Heart left ventricle (tissue), 13 donors: ENCODE measurements around the gene CPT2.
A peak's percentile ranks its signal among the peaks of the same experiment; 100 is the strongest.

Experiments used
- CTCF ChIP-seq, 12 donors: fragments of 200-600 bp; sonication (generic) in 4 of 12; IDR thresholded peaks; one replicate each; pipeline versions ENCODE4 v1.5.0 to v1.8.0; 2018 to 2022; ENCODE audit warnings: antibody characterized with exemption in 12 of 12, mild to moderate bottlenecking in 5 of 12
- POLR2A ChIP-seq, 2 donors: fragments of 450-650 bp; IDR thresholded peaks; one replicate each; pipeline ENCODE4 v1.6.1; 2017; ENCODE audit warnings: antibody characterized with exemption in 2 of 2, mild to moderate bottlenecking in 2 of 2, moderate library complexity in 2 of 2
- donor health status: ischemic (EF 13 %, LVEDD 7.1; RV severe dilation, severe dysfunction).
- donor health status: DM: no; HTN: yes; CAD: no.
- donor health status: DM: no; HTN: no; CAD: no.
- donor health status: ischemic (EF 25% LVEDD 6.9; RV normal size, moderate dysfunction).
- donor health status: ischemic (EF 25% LVEDD 5.7; RV mildly dilated, moderate dysfunction).
- donor health status: ischemic (EF 35%, LVEDD 5.7; RV mildly dilated, moderate dysfunction).
- donor health status: nonischemic (EF 11% LVEDD 7.7; RV severe dilation, severe dysfunction).
- donor health status: DM: yes; HTN: yes; CAD: no.
- donor health status: PGD.
- donor health status: ischemic (EF 29% LVEDD 5.4; RV normal size, mild dysfunction).
- donor health status: nonischemic (EF 23%, LVEDD 6.1; RV moderate dilation, normal function).

DNA sequence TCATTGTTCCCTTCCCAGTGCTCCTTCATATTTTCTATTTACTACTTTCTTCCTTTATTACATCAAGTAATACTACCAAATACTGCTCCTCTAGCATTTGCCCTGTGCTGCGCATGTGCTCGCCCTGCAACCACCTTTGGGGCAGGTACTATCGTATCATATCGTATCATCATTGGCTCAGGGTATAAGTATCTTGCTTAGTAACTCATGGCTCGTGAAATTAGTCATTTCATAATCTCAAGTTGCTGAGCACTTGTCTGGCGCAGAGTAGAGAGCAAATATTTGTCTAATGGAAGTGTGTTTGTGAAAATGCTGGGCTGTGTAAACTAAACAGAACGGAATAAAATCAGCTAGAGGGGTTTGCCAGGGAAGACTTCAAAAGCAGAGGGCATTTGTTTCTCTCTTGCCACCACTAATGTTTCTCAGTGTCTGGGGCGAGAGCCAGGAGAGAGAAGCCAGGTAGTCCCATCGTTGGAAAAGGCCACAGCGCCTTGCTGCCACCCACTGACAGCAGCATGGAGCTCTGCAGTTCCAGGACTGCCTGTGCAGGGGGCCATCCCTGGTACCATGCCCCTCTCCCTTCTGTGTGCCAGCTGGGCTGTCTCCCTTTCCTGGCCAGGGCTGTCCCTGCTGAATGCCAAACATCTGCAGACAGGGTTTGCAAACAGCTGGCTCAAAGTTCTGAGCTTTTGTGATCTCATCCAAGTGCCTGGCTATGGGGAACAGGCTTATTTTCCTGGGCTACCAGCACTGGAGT is 20.0 kb upstream of the CPT2 start:
- TF ChIP-seq CTCF (IDR thresholded peaks at IDR 0.05) (peak; percentile 12 to 63 (median 40)), POLR2A (IDR thresholded peaks at IDR 0.05) (no peak)
